CD14-positive monocyte (primary cell): ENCODE results near the gene PLXNA2. TPM values are rescaled to one million over a fixed set of nuclear protein-coding genes. Genes with fewer than 3 reads are reported as not detected.
A peak's percentile ranks its signal among the peaks of the same experiment; 100 is the strongest.

Experiments used
- DNase-seq, 3 donors: peaks; one replicate each; pipeline ENCODE4 v3.0.0-alpha.2; 2011 to 2022
- H2AFZ ChIP-seq: 2 replicates; pipeline ENCODE4 v1.6.0; 2012; ENCODE audit warnings: mild to moderate bottlenecking, low read depth, low read length, inconsistent platforms; ENCODE audit not compliant: insufficient read depth, poor library complexity, severe bottlenecking
- H3K27ac ChIP-seq, 2 donors: 1 replicate in 1 of 2; 2 replicates in 1 of 2; pipeline ENCODE4 v1.5.1; 2012 to 2013; ENCODE audit warnings: low read length in 2 of 2, control low read depth in 1 of 2, inconsistent platforms in 1 of 2, low read depth in 1 of 2, mild to moderate bottlenecking in 1 of 2
- H3K27me3 ChIP-seq, 2 donors: one replicate each; pipeline versions ENCODE4 v1.6.0 to v1.6.1; 2011 to 2013; ENCODE audit warnings: low read length in 2 of 2; ENCODE audit not compliant: control insufficient read depth in 2 of 2, insufficient read depth in 2 of 2
- H3K36me3 ChIP-seq, 2 donors: replicated peaks in 1 of 2; 1 replicate in 1 of 2; 2 replicates in 1 of 2; pipeline versions ENCODE4 v1.5.1 to v1.6.1; 2012 to 2013; ENCODE audit warnings: low read length in 2 of 2, control low read depth in 1 of 2, inconsistent platforms in 1 of 2, mild to moderate bottlenecking in 1 of 2; ENCODE audit not compliant: insufficient read depth in 2 of 2, control insufficient read depth in 1 of 2
- H3K4me1 ChIP-seq, 2 donors: 1 replicate in 1 of 2; 2 replicates in 1 of 2; pipeline versions ENCODE4 v1.5.1 to v1.6.1; 2012 to 2013; ENCODE audit warnings: low read length in 2 of 2, control low read depth in 1 of 2, inconsistent platforms in 1 of 2, mild to moderate bottlenecking in 1 of 2, moderate library complexity in 1 of 2; ENCODE audit not compliant: insufficient read depth in 2 of 2, control insufficient read depth in 1 of 2
- H3K4me2 ChIP-seq: replicated peaks from 2 replicates; pipeline ENCODE3; 2012; ENCODE audit warnings: low read length, moderate library complexity, mild to moderate bottlenecking; ENCODE audit not compliant: poor library complexity, severe bottlenecking; ENCODE audit errors: extremely low read depth
- H3K4me3 ChIP-seq, 3 experiments: fragments of 200-600 bp in 1 of 3; sonication (generic) in 1 of 3; replicated peaks in 1 of 3; 1 replicate in 2 of 3; 2 replicates in 1 of 3; pipeline ENCODE4 v1.5.1; 2011 to 2013; ENCODE audit warnings: low read length in 3 of 3, mild to moderate bottlenecking in 3 of 3, control low read depth in 2 of 3, low read depth in 2 of 3, inconsistent platforms in 1 of 3, moderate library complexity in 1 of 3
- H3K79me2 ChIP-seq: 2 replicates; pipeline ENCODE4 v1.6.0; 2012; ENCODE audit warnings: mild to moderate bottlenecking, control low read depth, inconsistent platforms, low read length, moderate library complexity; ENCODE audit not compliant: insufficient read depth
- H3K9ac ChIP-seq: 2 replicates; pipeline ENCODE4 v1.6.0; 2017; ENCODE audit warnings: low read length, mild to moderate bottlenecking; ENCODE audit not compliant: insufficient read depth, poor library complexity, severe bottlenecking
- H3K9me3 ChIP-seq, 2 donors: replicated peaks in 1 of 2; 1 replicate in 1 of 2; 2 replicates in 1 of 2; pipeline versions ENCODE4 v1.5.1 to v1.6.1; 2012 to 2013; ENCODE audit warnings: low read length in 2 of 2, control low read depth in 1 of 2; ENCODE audit not compliant: control insufficient read depth in 1 of 2, insufficient read depth in 1 of 2
- H4K20me1 ChIP-seq: 2 replicates; pipeline ENCODE4 v1.6.0; 2012; ENCODE audit warnings: mild to moderate bottlenecking, low read length, control low read depth, moderate library complexity; ENCODE audit not compliant: insufficient read depth
- H3K27ac Mint-ChIP-seq, 7 donors: one replicate each; pipeline ENCODE4 v1.8.0; 2020; ENCODE audit warnings: mild to moderate bottlenecking in 7 of 7, mixed read lengths in 7 of 7, moderate library complexity in 6 of 7, inconsistent platforms in 2 of 7
- H3K27me3 Mint-ChIP-seq, 3 donors: one replicate each; pipeline ENCODE4 v1.8.0; 2021 to 2022; ENCODE audit warnings: low read depth in 3 of 3, mild to moderate bottlenecking in 3 of 3, mixed read lengths in 3 of 3, moderate library complexity in 3 of 3, inconsistent platforms in 1 of 3
- H3K36me3 Mint-ChIP-seq, 2 donors: one replicate each; pipeline ENCODE4 v1.8.0; 2020; ENCODE audit warnings: mixed read lengths in 2 of 2, inconsistent platforms in 1 of 2, mild to moderate bottlenecking in 1 of 2
- H3K4me1 Mint-ChIP-seq: one replicate; pipeline ENCODE4 v1.8.0; 2020; ENCODE audit warnings: mild to moderate bottlenecking, mixed read lengths
- H3K4me3 Mint-ChIP-seq, 2 donors: one replicate each; pipeline ENCODE4 v1.8.0; 2020; ENCODE audit warnings: mild to moderate bottlenecking in 2 of 2, mixed read lengths in 2 of 2, moderate library complexity in 1 of 2
- H3K9me3 Mint-ChIP-seq, 7 donors: one replicate each; pipeline ENCODE4 v1.8.0; 2020 to 2022; ENCODE audit warnings: mixed read lengths in 7 of 7, mild to moderate bottlenecking in 6 of 7, moderate library complexity in 6 of 7, inconsistent platforms in 2 of 7
- CTCF ChIP-seq: fragments of 200-600 bp; IDR thresholded peaks from one replicate; pipeline ENCODE4 v1.8.0; 2022; ENCODE audit warnings: antibody characterized with exemption, mild to moderate bottlenecking
- WGBS: methylation state at CpG from one replicate; pipeline ENCODE4 v1.1.5; 2013; ENCODE audit warnings: missing lambda C conversion rate; ENCODE audit not compliant: insufficient coverage; 5-methylcytosine and 5-hydroxymethylcytosine counted together
- intact Hi-C, 2 donors: fragments of 100-400 bp; cut with micrococcal nuclease; formaldehyde crosslinking; loops; one replicate each; pipeline versions ENCODE4 v1.15.0 to v1.15.1; 2023
- polyA plus RNA-seq, 3 donors: library from polyadenylated mRNA; depleted of rRNA in 1 of 3; unstranded in 2 of 3; stranded (reverse) in 1 of 3; fragments of 300-500 nt in 2 of 3; fragments of >200 nt in 1 of 3; fragmentation: Illumina TruSeq in 2 of 3; gene quantifications; 1 replicate in 2 of 3; 2 replicates in 1 of 3; pipeline ENCODE4 v1.2.3, GENCODE V29; 2012 to 2021

The PLXNA2 gene
- polyA plus RNA-seq, 3 donors, result 0.75 to 2.1 (median 1.1) TPM

- H3K9me3 Mint-ChIP-seq, result no peaks in the 10 kb centered on the region
- Histone ChIP-seq H3K79me2 (no peaks in the 10 kb centered on the region), H3K27ac (no peak overlapping the region), H3K36me3 (no peaks in the 10 kb centered on the region), H4K20me1 (no peaks in the 10 kb centered on the region), H3K9ac (peak overlapping the region; percentile 40), H3K9me3 (no peaks in the 10 kb centered on the region), H3K4me2 (peak overlapping the region; percentile 53), H2AFZ (no peak overlapping the region), H3K27me3 (no peaks in the 10 kb centered on the region), H3K4me3 (peak overlapping the region in 1 of 3 experiments; percentile 42), H3K4me1 (peaks cover 7 to 10% of the 10 kb centered on the region in 2 donors)
- 6% methylated on average over 10 of the region's 15 CpGs for WGBS
- H3K27ac Mint-ChIP-seq, result peak overlapping the region in 1 of 7 donors; percentile 8
- H3K4me1 Mint-ChIP-seq, result peaks cover 14% of the 10 kb centered on the region
- H3K4me3 Mint-ChIP-seq, result peak overlapping the region; percentile 47 to 74
- H3K27me3 Mint-ChIP-seq, result peaks cover 4 to 7% (median 5%) of the 10 kb centered on the region in 3 donors
- H3K36me3 Mint-ChIP-seq, result peaks cover 5 to 9% of the 10 kb centered on the region in 2 donors
- DNase-seq, result peak in 1 of 3 donors; percentile 32
- TF ChIP-seq CTCF, result no peak
- intact Hi-C loops, result no loop called here
Observed at GRCh38 chr1:208219659-208220282, 24.4 kb downstream of the PLXNA2 start.

- no peak overlapping the region for H3K4me3 ChIP-seq
- 73% methylated on average over 4 of the region's 5 CpGs for WGBS
- H3K36me3 ChIP-seq, result no peaks in the 10 kb centered on the region
Observed at GRCh38 chr1:208219098-208219658, 25.0 kb downstream of the PLXNA2 start.

More at GRCh38 chr1:208219098-208219658, 25.0 kb downstream of the PLXNA2 start:
- H3K36me3 Mint-ChIP-seq, result peaks cover 5 to 9% of the 10 kb centered on the region in 2 donors
- H3K9ac ChIP-seq, result peak overlapping the region; percentile 40
- no peaks in the 10 kb centered on the region for H3K27me3 ChIP-seq
- peaks cover 4 to 7% (median 5%) of the 10 kb centered on the region in 3 donors for H3K27me3 Mint-ChIP-seq
- H3K79me2 ChIP-seq, result no peaks in the 10 kb centered on the region
- H4K20me1 ChIP-seq, result no peaks in the 10 kb centered on the region
- peak overlapping the region; percentile 47 to 74 for H3K4me3 Mint-ChIP-seq
- no peak for DNase-seq
- peaks cover 7 to 10% of the 10 kb centered on the region in 2 donors for H3K4me1 ChIP-seq
- no peaks in the 10 kb centered on the region for H3K9me3 Mint-ChIP-seq
- H3K4me1 Mint-ChIP-seq, result peaks cover 14% of the 10 kb centered on the region
- TF ChIP-seq CTCF, result no peak
- H3K27ac ChIP-seq, result no peak overlapping the region
- H3K4me2 ChIP-seq, result peak overlapping the region; percentile 53
- H3K27ac Mint-ChIP-seq, result no peak overlapping the region
- no peak overlapping the region for H2AFZ ChIP-seq
- intact Hi-C loops, result no loop called here
- no peaks in the 10 kb centered on the region for H3K9me3 ChIP-seq
